Glutamatergic neuron (in vitro differentiated cells): ENCODE measurements around the gene GFM2. TPM values are rescaled to one million over a fixed set of nuclear protein-coding genes. Genes with fewer than 3 reads are reported as not detected.

ENCODE experiments used
- DNase-seq: peaks from one replicate; pipeline ENCODE4 v3.0.0; 2022
- H3K27ac Mint-ChIP-seq: one replicate; pipeline ENCODE4 v1.8.0; 2020; ENCODE audit warnings: mild to moderate bottlenecking, mixed read lengths, inconsistent platforms; ENCODE audit not compliant: unreplicated experiment
- H3K27me3 Mint-ChIP-seq: one replicate; pipeline ENCODE4 v1.8.0; 2020; ENCODE audit warnings: mild to moderate bottlenecking, moderate library complexity, mixed read lengths, inconsistent platforms; ENCODE audit not compliant: unreplicated experiment
- H3K36me3 Mint-ChIP-seq: one replicate; pipeline ENCODE4 v1.8.0; 2020; ENCODE audit warnings: mild to moderate bottlenecking, mixed read lengths, inconsistent platforms; ENCODE audit not compliant: unreplicated experiment
- H3K4me1 Mint-ChIP-seq: one replicate; pipeline ENCODE4 v1.8.0; 2020; ENCODE audit warnings: mild to moderate bottlenecking, low read depth, mixed read lengths, inconsistent platforms; ENCODE audit not compliant: unreplicated experiment
- H3K4me3 Mint-ChIP-seq: one replicate; pipeline ENCODE4 v1.8.0; 2020; ENCODE audit warnings: mild to moderate bottlenecking, mixed read lengths, inconsistent platforms; ENCODE audit not compliant: unreplicated experiment
- H3K9me3 Mint-ChIP-seq: one replicate; pipeline ENCODE4 v1.8.0; 2020; ENCODE audit warnings: mild to moderate bottlenecking, moderate library complexity, mixed read lengths, inconsistent platforms; ENCODE audit not compliant: unreplicated experiment
- long read RNA-seq: library from polyadenylated mRNA; unstranded; transcript quantifications from one replicate; pipeline ENCODE4 v2.0.0, GENCODE V29; 2020; ENCODE audit not compliant: unreplicated experiment
- total RNA-seq: library from RNA; stranded (reverse); fragmentation: NEBNext Ultra II Directional; extraction: Animal tissue kit (Norgen Biotek cat#: 25700); gene quantifications from one replicate; pipeline ENCODE4 v1.2.1, GENCODE V29; 2021; ENCODE audit not compliant: unreplicated experiment
- TF ChIP-seq, protein P1 (sequence below): fragments of 200-600 bp; sonication (generic); IDR thresholded peaks from one replicate; pipeline ENCODE4 v1.5.0; 2021; ENCODE audit not compliant: partially characterized antibody, unreplicated experiment

GFM2 gene
- 44.8 TPM for total RNA-seq
- long read RNA-seq, transcript GFM2-201 (21 exons, 3,249 nt): major isoform, 7 of 17 reads
- long read RNA-seq, partial matches to known transcripts: 3 of 17 reads
- long read RNA-seq, other reads (novel, unspliced or antisense): 6 of 17 reads

- Mint-ChIP-seq H3K27ac (peak within 1 kb of the TSS; percentile 69), H3K9me3 (no peaks in the 10 kb centered on the region), H3K4me3 (peak within 1 kb of the TSS; percentile 95), H3K36me3 (no peaks in the 10 kb centered on the region), H3K27me3 (no peaks in the 10 kb centered on the region), H3K4me1 (peaks cover 4% of the 10 kb centered on the region)
- peak; percentile 93 for DNase-seq
- TF ChIP-seq, protein P1, sequence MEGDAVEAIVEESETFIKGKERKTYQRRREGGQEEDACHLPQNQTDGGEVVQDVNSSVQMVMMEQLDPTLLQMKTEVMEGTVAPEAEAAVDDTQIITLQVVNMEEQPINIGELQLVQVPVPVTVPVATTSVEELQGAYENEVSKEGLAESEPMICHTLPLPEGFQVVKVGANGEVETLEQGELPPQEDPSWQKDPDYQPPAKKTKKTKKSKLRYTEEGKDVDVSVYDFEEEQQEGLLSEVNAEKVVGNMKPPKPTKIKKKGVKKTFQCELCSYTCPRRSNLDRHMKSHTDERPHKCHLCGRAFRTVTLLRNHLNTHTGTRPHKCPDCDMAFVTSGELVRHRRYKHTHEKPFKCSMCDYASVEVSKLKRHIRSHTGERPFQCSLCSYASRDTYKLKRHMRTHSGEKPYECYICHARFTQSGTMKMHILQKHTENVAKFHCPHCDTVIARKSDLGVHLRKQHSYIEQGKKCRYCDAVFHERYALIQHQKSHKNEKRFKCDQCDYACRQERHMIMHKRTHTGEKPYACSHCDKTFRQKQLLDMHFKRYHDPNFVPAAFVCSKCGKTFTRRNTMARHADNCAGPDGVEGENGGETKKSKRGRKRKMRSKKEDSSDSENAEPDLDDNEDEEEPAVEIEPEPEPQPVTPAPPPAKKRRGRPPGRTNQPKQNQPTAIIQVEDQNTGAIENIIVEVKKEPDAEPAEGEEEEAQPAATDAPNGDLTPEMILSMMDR: no peak
These were observed at the start of gene GFM2, which contains the start of gene NSA2 for GRCh38 chr5:74766849-74767578. Gene GFM2, minus strand, starts transcription at chr5:74767117. Its CDS starts 3,375 bp downstream, at chr5:74763742. Gene NSA2, plus strand, starts transcription at chr5:74767249. Its CDS starts 112 bp downstream, at chr5:74767361.

DNA sequence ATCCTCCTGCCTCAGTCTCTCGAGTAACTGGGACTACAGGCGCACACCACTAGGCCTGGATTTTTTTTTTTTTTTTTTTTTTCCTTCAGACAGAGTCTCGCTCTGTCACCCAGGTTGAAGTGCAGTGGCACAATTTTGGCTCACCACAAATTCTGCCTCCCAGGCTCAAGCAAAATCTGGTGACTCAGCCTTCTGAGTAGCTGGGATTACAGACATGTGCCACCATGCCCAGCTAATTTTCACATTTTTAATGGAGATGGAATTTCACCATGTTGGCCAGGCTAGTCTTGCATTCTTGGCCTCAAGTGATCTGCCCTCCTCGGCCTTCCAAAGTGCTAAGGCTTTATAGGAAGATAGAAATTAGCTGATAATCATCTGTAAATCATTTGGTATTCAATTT lies 44.0 kb upstream of the GFM2 start:
- H3K36me3 Mint-ChIP-seq: peaks cover 4% of the 10 kb centered on the region
- H3K9me3 Mint-ChIP-seq: no peaks in the 10 kb centered on the region
- no peaks in the 10 kb centered on the region for H3K4me1 Mint-ChIP-seq
- H3K27ac Mint-ChIP-seq: no peak overlapping the region
- no peak for DNase-seq
- H3K27me3 Mint-ChIP-seq: no peaks in the 10 kb centered on the region
- no peak overlapping the region for H3K4me3 Mint-ChIP-seq
- TF ChIP-seq, protein P1: no peak

DNA sequence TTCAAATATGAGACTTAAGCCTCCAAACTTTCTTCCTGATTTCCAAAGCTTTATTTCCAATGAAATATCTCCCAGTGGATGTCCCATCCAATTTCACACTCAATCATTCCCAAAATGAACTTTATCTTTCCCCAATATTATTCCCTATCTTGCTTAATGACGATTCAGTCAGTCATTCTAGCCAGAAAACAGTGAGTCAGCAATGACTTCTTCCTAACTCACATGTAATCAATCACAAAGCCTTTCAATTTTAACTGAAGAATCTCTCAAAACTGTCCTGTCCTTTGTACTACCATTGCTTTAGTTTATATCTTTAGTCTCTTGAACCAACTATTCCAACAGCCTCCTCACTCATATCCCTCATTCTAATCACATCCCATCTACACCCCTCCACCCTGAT lies 35.0 kb upstream of the GFM2 start:
- no peak for DNase-seq
- Mint-ChIP-seq H3K4me3 (no peak overlapping the region), H3K9me3 (peaks cover 1% of the 10 kb centered on the region), H3K27ac (no peak overlapping the region), H3K36me3 (no peaks in the 10 kb centered on the region), H3K4me1 (no peaks in the 10 kb centered on the region), H3K27me3 (no peaks in the 10 kb centered on the region)
- TF ChIP-seq, protein P1: no peak

GRCh38 chr5:74801197-74801596 lies 34.3 kb upstream of the GFM2 start:
- no peaks in the 10 kb centered on the region for H3K4me1 Mint-ChIP-seq
- no peak for DNase-seq
- H3K27ac Mint-ChIP-seq: no peak overlapping the region
- no peak overlapping the region for H3K4me3 Mint-ChIP-seq
- TF ChIP-seq, protein P1: no peak
- H3K27me3 Mint-ChIP-seq: no peaks in the 10 kb centered on the region
- no peaks in the 10 kb centered on the region for H3K36me3 Mint-ChIP-seq
- peaks cover 1% of the 10 kb centered on the region for H3K9me3 Mint-ChIP-seq
